HFFc6 (cell line): ENCODE data around the gene MYOCOS. TPM values are rescaled to one million over a fixed set of nuclear protein-coding genes. Genes with fewer than 3 reads are reported as not detected.

ENCODE experiments used
- DNase-seq: peaks from one replicate; pipeline ENCODE4 v3.0.0-alpha.2; 2018
- H3K27ac Mint-ChIP-seq: 2 replicates; pipeline ENCODE4 v1.8.0; 2020; ENCODE audit warnings: mild to moderate bottlenecking, mixed read lengths
- H3K27me3 Mint-ChIP-seq: 2 replicates; pipeline ENCODE4 v1.8.0; 2021; ENCODE audit warnings: mild to moderate bottlenecking, moderate library complexity, mixed read lengths; ENCODE audit not compliant: insufficient read depth
- H3K36me3 Mint-ChIP-seq: 2 replicates; pipeline ENCODE4 v1.8.0; 2021; ENCODE audit warnings: low read depth, mixed read lengths
- H3K4me1 Mint-ChIP-seq: 2 replicates; pipeline ENCODE4 v1.8.0; 2020; ENCODE audit warnings: low read depth, mixed read lengths
- H3K4me3 Mint-ChIP-seq: 2 replicates; pipeline ENCODE4 v1.8.0; 2020; ENCODE audit warnings: mild to moderate bottlenecking, moderate library complexity, mixed read lengths
- H3K9me3 Mint-ChIP-seq: 2 replicates; pipeline ENCODE4 v1.8.0; 2020; ENCODE audit warnings: mild to moderate bottlenecking, mixed read lengths
- CTCF ChIP-seq: fragments of 200-600 bp; sonication (generic); IDR thresholded peaks from 2 replicates; pipeline ENCODE4 v1.5.0; 2021; ENCODE audit warnings: antibody characterized with exemption, mild to moderate bottlenecking
- total RNA-seq, 6 experiments: library from RNA; stranded (reverse); fragmentation: NEBNext Ultra II Directional; extraction: Animal tissue kit (Norgen Biotek cat#: 25700); gene quantifications; 2 replicates in 1 of 6; 3 replicates in 5 of 6; pipeline ENCODE4 v1.2.3, GENCODE V29; 2021

MYOCOS gene
- total RNA-seq, 6 experiments from 2014 or later = not detected

- no peak for DNase-seq
- no peak for TF ChIP-seq CTCF
- H3K27ac Mint-ChIP-seq = peak overlapping the region; percentile 9
- H3K4me3 Mint-ChIP-seq = no peak overlapping the region
- peaks cover 7% of the 10 kb centered on the region for H3K4me1 Mint-ChIP-seq
- H3K36me3 Mint-ChIP-seq = peaks cover 39% of the 10 kb centered on the region
- H3K9me3 Mint-ChIP-seq = no peaks in the 10 kb centered on the region
- H3K27me3 Mint-ChIP-seq = no peaks in the 10 kb centered on the region
Measured at GRCh38 chr1:171583591-171584201, 38.3 kb upstream of the MYOCOS start.

- H3K27me3 Mint-ChIP-seq = no peaks in the 10 kb centered on the region
- peaks cover 38% of the 10 kb centered on the region for H3K36me3 Mint-ChIP-seq
- DNase-seq = no peak
- H3K27ac Mint-ChIP-seq = no peak overlapping the region
- TF ChIP-seq CTCF = no peak
- H3K9me3 Mint-ChIP-seq = no peaks in the 10 kb centered on the region
- peaks cover 24% of the 10 kb centered on the region for H3K4me1 Mint-ChIP-seq
- H3K4me3 Mint-ChIP-seq = no peak overlapping the region
Measured at GRCh38 chr1:171585715-171586114, 36.3 kb upstream of the MYOCOS start.

GRCh38 chr1:171588230-171588629, 33.8 kb upstream of the MYOCOS start:
- TF ChIP-seq CTCF = no peak
- Mint-ChIP-seq H3K4me3 (no peak overlapping the region), H3K27me3 (no peaks in the 10 kb centered on the region), H3K36me3 (peaks cover 54% of the 10 kb centered on the region), H3K27ac (no peak overlapping the region), H3K9me3 (no peaks in the 10 kb centered on the region), H3K4me1 (peaks cover 24% of the 10 kb centered on the region)
- no peak for DNase-seq

GRCh38 chr1:171590022-171590421, 32.0 kb upstream of the MYOCOS start:
- H3K36me3 Mint-ChIP-seq = peaks cover 45% of the 10 kb centered on the region
- H3K9me3 Mint-ChIP-seq = no peaks in the 10 kb centered on the region
- TF ChIP-seq CTCF = no peak
- H3K27me3 Mint-ChIP-seq = no peaks in the 10 kb centered on the region
- H3K27ac Mint-ChIP-seq = peak overlapping the region; percentile 71
- DNase-seq = peak; percentile 29
- no peak overlapping the region for H3K4me3 Mint-ChIP-seq
- peaks cover 18% of the 10 kb centered on the region for H3K4me1 Mint-ChIP-seq

- H3K9me3 Mint-ChIP-seq = no peaks in the 10 kb centered on the region
- H3K36me3 Mint-ChIP-seq = peaks cover 36% of the 10 kb centered on the region
- H3K4me1 Mint-ChIP-seq = peaks cover 7% of the 10 kb centered on the region
- no peak overlapping the region for H3K4me3 Mint-ChIP-seq
- H3K27ac Mint-ChIP-seq = 0 out of 2 replicates have a peak overlapping the region, but pooled peaks have one; percentile 45
- no peak for TF ChIP-seq CTCF
- peak; percentile 12 for DNase-seq
- no peaks in the 10 kb centered on the region for H3K27me3 Mint-ChIP-seq
Measured at GRCh38 chr1:171595324-171595723, 26.7 kb upstream of the MYOCOS start.
